ENCODE results near the gene PIBF1. TPM values are rescaled to one million over a fixed set of nuclear protein-coding genes. Genes with fewer than 3 reads are reported as not detected.

Gene PIBF1
- total RNA-seq, 5 donors from 2014 or later (not counting 1 experiment from before 2014, with no cell fraction given): 29.4 to 36.5 (median 34.8) TPM

DNA sequence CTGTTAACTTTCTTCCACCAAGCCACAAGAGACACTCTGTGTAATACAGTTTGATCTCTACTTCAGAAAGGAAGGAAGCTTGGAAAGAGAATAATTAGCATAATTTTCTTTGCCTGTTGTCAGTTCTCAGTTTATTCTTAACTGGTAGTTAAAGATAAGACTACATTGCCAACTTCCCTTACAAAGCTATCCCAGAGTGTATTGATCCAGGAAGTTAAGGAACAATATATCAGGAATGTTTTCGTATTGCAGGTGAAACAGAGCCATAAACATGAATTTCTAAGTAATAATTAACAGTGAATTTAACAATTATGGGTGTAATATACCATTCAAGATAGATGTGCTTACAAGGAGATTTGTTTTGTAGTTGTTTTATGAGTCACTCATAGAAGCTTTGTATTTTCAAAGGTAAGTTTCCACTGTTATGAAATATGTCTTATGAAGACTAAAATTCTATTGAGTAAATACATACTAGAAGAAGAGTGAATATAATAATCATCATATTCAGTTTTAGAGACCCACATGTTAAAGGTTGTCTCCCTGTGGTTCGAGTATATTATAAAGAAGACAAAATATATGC is 188.5 kb downstream of the PIBF1 start:
- POLR2A ChIA-PET: no interaction called here

DNA sequence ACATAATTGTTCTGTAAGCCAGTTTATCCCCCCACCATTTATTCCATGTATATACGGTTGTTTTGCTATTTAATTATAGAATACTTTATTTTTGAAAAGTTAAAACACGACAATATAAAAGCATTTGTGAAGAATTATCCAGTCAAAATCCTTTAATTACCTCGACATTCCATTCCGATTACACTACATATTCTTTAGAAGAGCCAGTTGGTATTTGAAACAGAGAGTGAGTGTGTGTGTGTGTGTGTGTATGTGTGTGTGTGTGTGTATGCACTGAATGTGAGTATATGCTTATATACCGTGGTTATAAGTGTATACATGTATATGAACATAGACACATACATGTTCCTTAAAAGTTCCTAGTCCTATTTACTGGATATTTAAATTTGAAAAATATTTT is 189.0 kb downstream of the PIBF1 start:
- no peaks in the 10 kb centered on the region for H3K9me3 ChIP-seq
- ATAC-seq (replicated peaks in 1 of 4) (no peak), DNase-seq (no peak)
- Mint-ChIP-seq H3K36me3 (peaks cover 38% of the 10 kb centered on the region), H3K27ac (no peak overlapping the region), H3K9me3 (no peaks in the 10 kb centered on the region), H3K4me3 (no peak overlapping the region), H3K4me1 (no peaks in the 10 kb centered on the region), H3K27me3 (no peaks in the 10 kb centered on the region)
- peaks cover 4 to 5% of the 10 kb centered on the region in 2 donors for H3K36me3 ChIP-seq (ENCODE audit: control insufficient read depth in 2 of 2, extremely low read depth in 1 of 2, insufficient read depth in 1 of 2, low read length in 1 of 2)
- H3K27ac ChIP-seq (ENCODE audit: low read length): no peak overlapping the region
- no peak overlapping the region for H3K4me3 ChIP-seq (ENCODE audit: control insufficient read depth in 1 of 2, extremely low read depth in 1 of 2, low read length in 1 of 2)
- ChIA-PET CTCF (interaction anchor here in 1 of 2 donors (0.6 kb wide), 1 partner anchor 326 kb away, joined by 4 read pairs; no protein-coding TSS in a partner anchor), POLR2A (no interaction called here)
- no peaks in the 10 kb centered on the region for H3K27me3 ChIP-seq (replicated peaks in 1 of 2; ENCODE audit: control insufficient read depth in 2 of 2, extremely low read depth in 1 of 2, insufficient read depth in 2 of 2, low read length in 1 of 2)
- no CpG with 5 or more reads among the region's 5 CpGs for WGBS (ENCODE audit: insufficient coverage)
- no peaks in the 10 kb centered on the region for H3K4me1 ChIP-seq (ENCODE audit: control insufficient read depth in 1 of 2, extremely low read depth in 1 of 2, insufficient read depth in 2 of 2, low read length in 2 of 2)

More for the DNA sequence above, 188.5 kb downstream of the PIBF1 start:
- H3K9me3 Mint-ChIP-seq: no peaks in the 10 kb centered on the region
- DNase-seq (no peak), ATAC-seq (replicated peaks in 1 of 4) (no peak)
- peaks cover 4% of the 10 kb centered on the region in 2 donors for H3K36me3 ChIP-seq (ENCODE audit: control insufficient read depth in 2 of 2, extremely low read depth in 1 of 2, insufficient read depth in 1 of 2, low read length in 1 of 2)
- no peaks in the 10 kb centered on the region for H3K9me3 ChIP-seq
- H3K4me3 Mint-ChIP-seq: no peak overlapping the region
- WGBS (ENCODE audit: insufficient coverage): no CpG with 5 or more reads among the region's 2 CpGs
- H3K27ac ChIP-seq (ENCODE audit: low read length): no peak overlapping the region
- CTCF ChIA-PET: no interaction called here
- peaks cover 34% of the 10 kb centered on the region for H3K36me3 Mint-ChIP-seq
- H3K27me3 Mint-ChIP-seq: no peaks in the 10 kb centered on the region
- H3K4me3 ChIP-seq (ENCODE audit: control insufficient read depth in 1 of 2, extremely low read depth in 1 of 2, low read length in 1 of 2): no peak overlapping the region
- H3K27ac Mint-ChIP-seq: no peak overlapping the region
- no peaks in the 10 kb centered on the region for H3K27me3 ChIP-seq (replicated peaks in 1 of 2; ENCODE audit: control insufficient read depth in 2 of 2, extremely low read depth in 1 of 2, insufficient read depth in 2 of 2, low read length in 1 of 2)
- H3K4me1 Mint-ChIP-seq: no peaks in the 10 kb centered on the region
- no peaks in the 10 kb centered on the region for H3K4me1 ChIP-seq (ENCODE audit: control insufficient read depth in 1 of 2, extremely low read depth in 1 of 2, insufficient read depth in 2 of 2, low read length in 2 of 2)

DNA sequence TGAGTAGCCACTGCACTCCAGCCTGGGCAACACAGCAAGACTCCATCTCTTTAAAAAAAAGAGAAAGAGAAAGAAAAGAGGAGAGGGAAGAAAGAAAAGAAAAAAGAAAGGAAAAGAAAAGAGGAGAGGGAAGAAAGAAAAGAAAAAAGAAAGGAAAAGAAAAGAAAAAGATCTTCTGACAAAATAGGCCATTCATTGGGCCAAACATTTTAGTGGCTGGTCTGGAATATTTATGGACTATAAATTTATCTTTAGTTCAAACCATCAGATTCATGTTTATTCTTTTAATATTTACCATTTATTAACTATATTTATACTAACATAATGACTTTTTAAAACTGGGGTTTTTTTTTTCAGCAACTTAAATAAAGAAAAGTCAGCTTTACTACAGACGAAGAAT is 191.3 kb downstream of the PIBF1 start:
- peaks cover 34% of the 10 kb centered on the region for H3K36me3 Mint-ChIP-seq
- H3K4me1 Mint-ChIP-seq: no peaks in the 10 kb centered on the region
- WGBS (ENCODE audit: insufficient coverage): no CpG with 5 or more reads among the region's 1 CpG
- no peaks in the 10 kb centered on the region for H3K9me3 Mint-ChIP-seq
- Histone ChIP-seq H3K36me3 (ENCODE audit: control insufficient read depth in 2 of 2, extremely low read depth in 1 of 2, insufficient read depth in 1 of 2, low read length in 1 of 2) (peaks cover 0 to 5% of the 10 kb centered on the region in 2 donors), H3K4me1 (ENCODE audit: control insufficient read depth in 1 of 2, extremely low read depth in 1 of 2, insufficient read depth in 2 of 2, low read length in 2 of 2) (no peaks in the 10 kb centered on the region), H3K9me3 (no peaks in the 10 kb centered on the region), H3K27ac (ENCODE audit: low read length) (no peak overlapping the region), H3K27me3 (replicated peaks in 1 of 2; ENCODE audit: control insufficient read depth in 2 of 2, extremely low read depth in 1 of 2, insufficient read depth in 2 of 2, low read length in 1 of 2) (no peaks in the 10 kb centered on the region), H3K4me3 (ENCODE audit: control insufficient read depth in 1 of 2, extremely low read depth in 1 of 2, low read length in 1 of 2) (no peak overlapping the region)
- DNase-seq (no peak), ATAC-seq (replicated peaks in 1 of 4) (no peak)
- ChIA-PET CTCF (no interaction called here), POLR2A (no interaction called here)
- no peak overlapping the region for H3K4me3 Mint-ChIP-seq
- H3K27ac Mint-ChIP-seq: peak overlapping the region in 1 of 2 donors; percentile 59
- H3K27me3 Mint-ChIP-seq: no peaks in the 10 kb centered on the region

DNA sequence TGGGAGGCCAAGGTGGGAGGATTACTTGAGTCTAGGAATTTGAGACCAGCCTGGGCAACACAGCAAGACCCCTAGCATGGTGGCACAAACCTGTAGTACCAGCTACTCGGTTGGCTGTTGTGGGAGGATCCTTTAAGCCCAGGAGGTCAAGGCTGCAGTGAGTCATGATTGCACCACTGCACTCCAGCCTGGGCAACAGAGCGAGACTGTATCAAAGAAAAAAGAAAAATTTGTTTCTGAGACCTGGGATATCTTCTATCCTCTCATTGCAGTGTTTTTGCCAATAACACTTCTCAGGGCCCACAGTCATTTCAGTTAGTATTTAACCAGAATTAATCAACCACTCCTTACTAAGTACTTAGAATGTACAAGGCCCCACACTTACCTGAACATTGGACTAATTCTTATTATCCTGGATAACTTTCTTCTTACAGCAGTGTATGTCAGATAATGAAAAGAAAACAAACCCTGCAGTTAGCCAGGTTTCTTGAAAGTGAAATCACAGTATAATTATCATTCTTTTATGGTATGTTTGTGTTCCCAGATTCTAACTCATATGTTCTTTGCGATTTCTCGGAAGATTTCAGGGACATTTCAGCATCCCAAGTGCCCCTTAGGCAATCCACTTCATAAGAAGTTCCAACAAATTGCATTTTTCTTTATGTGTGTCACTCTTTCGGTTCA is 201.3 kb downstream of the PIBF1 start:
- Histone ChIP-seq H3K36me3 (ENCODE audit: control insufficient read depth in 2 of 2, extremely low read depth in 1 of 2, insufficient read depth in 1 of 2, low read length in 1 of 2) (no peaks in the 10 kb centered on the region), H3K27me3 (replicated peaks in 1 of 2; ENCODE audit: control insufficient read depth in 2 of 2, extremely low read depth in 1 of 2, insufficient read depth in 2 of 2, low read length in 1 of 2) (no peaks in the 10 kb centered on the region), H3K4me1 (ENCODE audit: control insufficient read depth in 1 of 2, extremely low read depth in 1 of 2, insufficient read depth in 2 of 2, low read length in 2 of 2) (no peaks in the 10 kb centered on the region), H3K4me3 (ENCODE audit: control insufficient read depth in 1 of 2, extremely low read depth in 1 of 2, low read length in 1 of 2) (no peak overlapping the region), H3K9me3 (no peaks in the 10 kb centered on the region), H3K27ac (ENCODE audit: low read length) (no peak overlapping the region)
- POLR2A ChIA-PET: no interaction called here
- CTCF ChIA-PET: no interaction called here
- Mint-ChIP-seq H3K4me1 (peaks cover 0 to 5% (median 0%) of the 10 kb centered on the region in 3 donors), H3K9me3 (no peaks in the 10 kb centered on the region), H3K4me3 (no peak overlapping the region), H3K27me3 (no peaks in the 10 kb centered on the region), H3K36me3 (peaks cover 26% of the 10 kb centered on the region), H3K27ac (no peak overlapping the region)
- DNase-seq (no peak), ATAC-seq (replicated peaks in 1 of 4) (no peak)
- WGBS (ENCODE audit: insufficient coverage): no CpG with 5 or more reads among the region's 5 CpGs

DNA sequence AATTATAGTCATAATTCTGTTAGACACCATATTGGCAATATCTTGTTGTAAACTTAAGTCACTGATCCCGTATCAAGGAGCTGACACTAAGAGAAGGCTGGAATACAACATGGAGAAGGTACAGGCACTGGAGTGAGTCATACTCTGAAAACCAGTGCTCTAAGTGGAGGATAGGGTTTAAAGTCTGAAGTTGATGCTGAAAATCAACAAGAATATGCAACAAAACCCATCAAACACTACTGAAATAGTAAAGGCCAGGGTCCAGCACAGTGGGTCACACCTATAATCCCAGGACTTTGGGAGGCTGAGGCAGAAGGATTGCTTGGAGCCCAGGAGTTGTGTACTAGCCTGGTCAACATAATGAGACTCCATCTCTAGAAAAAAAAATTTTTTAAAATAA is 203.7 kb downstream of the PIBF1 start:
- DNase-seq (no peak), ATAC-seq (replicated peaks in 1 of 4) (no peak)
- no peak overlapping the region for H3K4me3 Mint-ChIP-seq
- no peaks in the 10 kb centered on the region for H3K36me3 ChIP-seq (ENCODE audit: control insufficient read depth in 2 of 2, extremely low read depth in 1 of 2, insufficient read depth in 1 of 2, low read length in 1 of 2)
- H3K9me3 ChIP-seq: no peaks in the 10 kb centered on the region
- no peak overlapping the region for H3K4me3 ChIP-seq (ENCODE audit: control insufficient read depth in 1 of 2, extremely low read depth in 1 of 2, low read length in 1 of 2)
- peaks cover 16% of the 10 kb centered on the region for H3K36me3 Mint-ChIP-seq
- H3K4me1 Mint-ChIP-seq: no peaks in the 10 kb centered on the region
- no peaks in the 10 kb centered on the region for H3K27me3 Mint-ChIP-seq
- H3K27me3 ChIP-seq (replicated peaks in 1 of 2; ENCODE audit: control insufficient read depth in 2 of 2, extremely low read depth in 1 of 2, insufficient read depth in 2 of 2, low read length in 1 of 2): no peaks in the 10 kb centered on the region
- ChIA-PET POLR2A (interaction anchor here in 1 of 2 donors (0.7 kb wide), 1 partner anchor 608 kb away, joined by 10 read pairs; no protein-coding TSS in a partner anchor), CTCF (no interaction called here)
- WGBS (ENCODE audit: insufficient coverage): no CpG with 5 or more reads among the region's 1 CpG
- no peak overlapping the region for H3K27ac Mint-ChIP-seq
- H3K4me1 ChIP-seq (ENCODE audit: control insufficient read depth in 1 of 2, extremely low read depth in 1 of 2, insufficient read depth in 2 of 2, low read length in 2 of 2): no peaks in the 10 kb centered on the region
- no peak overlapping the region for H3K27ac ChIP-seq (ENCODE audit: low read length)
- no peaks in the 10 kb centered on the region for H3K9me3 Mint-ChIP-seq

DNA sequence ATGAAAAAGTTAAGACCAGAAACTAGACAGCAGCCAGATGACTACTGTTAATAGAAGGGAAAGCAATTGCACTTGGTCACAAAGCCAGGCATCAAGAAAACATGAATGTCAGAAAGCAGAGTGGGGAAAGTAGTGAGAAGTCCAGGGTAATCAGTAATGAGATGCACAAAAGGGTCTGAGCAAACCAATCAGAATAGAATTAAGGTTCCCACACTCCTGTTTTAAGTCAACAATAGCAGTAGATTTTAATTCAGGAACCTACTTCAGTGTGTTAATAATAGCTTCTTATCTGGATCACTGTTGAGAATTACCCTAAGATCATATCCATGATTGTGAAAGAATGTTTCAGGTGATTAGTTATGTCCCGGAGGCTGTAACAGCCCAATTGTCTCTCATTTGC is 204.3 kb downstream of the PIBF1 start:
- no peaks in the 10 kb centered on the region for H3K4me1 ChIP-seq (ENCODE audit: control insufficient read depth in 1 of 2, extremely low read depth in 1 of 2, insufficient read depth in 2 of 2, low read length in 2 of 2)
- H3K27ac ChIP-seq (ENCODE audit: low read length): no peak overlapping the region
- no peak for DNase-seq
- H3K27ac Mint-ChIP-seq: no peak overlapping the region
- H3K4me3 Mint-ChIP-seq: no peak overlapping the region
- WGBS (ENCODE audit: insufficient coverage): no CpG with 5 or more reads among the region's 1 CpG
- H3K36me3 ChIP-seq (ENCODE audit: control insufficient read depth in 2 of 2, extremely low read depth in 1 of 2, insufficient read depth in 1 of 2, low read length in 1 of 2): no peaks in the 10 kb centered on the region
- H3K27me3 Mint-ChIP-seq: no peaks in the 10 kb centered on the region
- ATAC-seq (replicated peaks in 1 of 4): no peak
- ChIA-PET POLR2A (no interaction called here), CTCF (no interaction called here)
- H3K4me1 Mint-ChIP-seq: no peaks in the 10 kb centered on the region
- H3K27me3 ChIP-seq (replicated peaks in 1 of 2; ENCODE audit: control insufficient read depth in 2 of 2, extremely low read depth in 1 of 2, insufficient read depth in 2 of 2, low read length in 1 of 2): no peaks in the 10 kb centered on the region
- H3K36me3 Mint-ChIP-seq: peaks cover 19% of the 10 kb centered on the region
- no peak overlapping the region for H3K4me3 ChIP-seq (ENCODE audit: control insufficient read depth in 1 of 2, extremely low read depth in 1 of 2, low read length in 1 of 2)
- H3K9me3 Mint-ChIP-seq: no peaks in the 10 kb centered on the region
- no peaks in the 10 kb centered on the region for H3K9me3 ChIP-seq
